HL-60 (cell line): ENCODE measurements around the gene THAP5.

Experiments used
- CTCF ChIP-seq: IDR thresholded peaks from one replicate; pipeline ENCODE4 v1.5.1; 2011; ENCODE audit warnings: low read length, control low read depth, inconsistent platforms; ENCODE audit not compliant: insufficient read depth
- GABPA ChIP-seq: IDR thresholded peaks from 2 replicates; pipeline ENCODE4 v1.6.1; 2012; ENCODE audit warnings: low read depth
- POLR2AphosphoS5 ChIP-seq: IDR thresholded peaks from 2 replicates; pipeline ENCODE4 v1.6.1; 2012; ENCODE audit warnings: low read depth
- REST ChIP-seq: IDR thresholded peaks from 2 replicates; pipeline ENCODE4 v1.6.1; 2012; ENCODE audit warnings: low read depth; ENCODE audit not compliant: insufficient replicate concordance

- TF ChIP-seq GABPA (no peak), CTCF (no peak), REST (no peak), POLR2AphosphoS5 (no peak)
Measured at GRCh38 chr7:108535744-108536143, 33.8 kb downstream of the THAP5 start.
